DMS53 treated with DMSO at 0.1 percent for 48 hours (cell line): ENCODE data around the gene NRXN3.
A peak's percentile ranks its signal among the peaks of the same experiment; 100 is the strongest.

Experiments
- DNase-seq: peaks from one replicate; lab custom pipeline; 2025; ENCODE audit not compliant: unreplicated experiment; lab: John Stamatoyannopoulos, UW

Gene NRXN3

GRCh38 chr14:79829405-79830166 lies 1659.4 kb downstream of the NRXN3 start:
- no peak for DNase-seq

GRCh38 chr14:79831195-79831892 lies 1661.2 kb downstream of the NRXN3 start:
- DNase-seq: no peak

- DNase-seq: no peak
Observed at GRCh38 chr14:79833781-79834180, 1663.6 kb downstream of the NRXN3 start.

- DNase-seq: peak; percentile 0
Observed at GRCh38 chr14:79834868-79835267, 1664.7 kb downstream of the NRXN3 start.

GRCh38 chr14:79836577-79836976 lies 1666.4 kb downstream of the NRXN3 start:
- DNase-seq: no peak

GRCh38 chr14:79837699-79838098 lies 1667.5 kb downstream of the NRXN3 start:
- DNase-seq: no peak

- no peak for DNase-seq
Observed at GRCh38 chr14:79840103-79840502, 1669.9 kb downstream of the NRXN3 start.

GRCh38 chr14:79840831-79841230 lies 1670.7 kb downstream of the NRXN3 start:
- DNase-seq: no peak

GRCh38 chr14:79841433-79841832 lies 1671.3 kb downstream of the NRXN3 start:
- no peak for DNase-seq

GRCh38 chr14:79842270-79842669 lies 1672.1 kb downstream of the NRXN3 start:
- DNase-seq: peak; percentile 1

- no peak for DNase-seq
Observed at GRCh38 chr14:79852950-79853744, 1683.0 kb downstream of the NRXN3 start.

- no peak for DNase-seq
Observed at GRCh38 chr14:79855789-79856188, 1685.6 kb downstream of the NRXN3 start.

- DNase-seq: no peak
Observed at GRCh38 chr14:79856381-79856780, 1686.2 kb downstream of the NRXN3 start.

GRCh38 chr14:79861111-79861510 lies 1690.9 kb downstream of the NRXN3 start:
- DNase-seq: no peak

GRCh38 chr14:79862045-79862444 lies 1691.9 kb downstream of the NRXN3 start:
- DNase-seq: no peak

GRCh38 chr14:79871136-79871535 lies 1701.0 kb downstream of the NRXN3 start:
- no peak for DNase-seq

GRCh38 chr14:79878229-79878628 lies 1708.1 kb downstream of the NRXN3 start:
- DNase-seq: no peak

- DNase-seq: no peak
Observed at GRCh38 chr14:79878785-79879184, 1708.6 kb downstream of the NRXN3 start.

GRCh38 chr14:79881299-79881698 lies 1711.1 kb downstream of the NRXN3 start:
- no peak for DNase-seq

- DNase-seq: no peak
Observed at GRCh38 chr14:79890527-79890926, 1720.4 kb downstream of the NRXN3 start.

GRCh38 chr14:79896009-79896408 lies 1725.8 kb downstream of the NRXN3 start:
- DNase-seq: no peak

GRCh38 chr14:79899610-79900009 lies 1729.4 kb downstream of the NRXN3 start:
- DNase-seq: no peak
